ENCODE measurements around the gene AKAP4.

Gene AKAP4, protein sequence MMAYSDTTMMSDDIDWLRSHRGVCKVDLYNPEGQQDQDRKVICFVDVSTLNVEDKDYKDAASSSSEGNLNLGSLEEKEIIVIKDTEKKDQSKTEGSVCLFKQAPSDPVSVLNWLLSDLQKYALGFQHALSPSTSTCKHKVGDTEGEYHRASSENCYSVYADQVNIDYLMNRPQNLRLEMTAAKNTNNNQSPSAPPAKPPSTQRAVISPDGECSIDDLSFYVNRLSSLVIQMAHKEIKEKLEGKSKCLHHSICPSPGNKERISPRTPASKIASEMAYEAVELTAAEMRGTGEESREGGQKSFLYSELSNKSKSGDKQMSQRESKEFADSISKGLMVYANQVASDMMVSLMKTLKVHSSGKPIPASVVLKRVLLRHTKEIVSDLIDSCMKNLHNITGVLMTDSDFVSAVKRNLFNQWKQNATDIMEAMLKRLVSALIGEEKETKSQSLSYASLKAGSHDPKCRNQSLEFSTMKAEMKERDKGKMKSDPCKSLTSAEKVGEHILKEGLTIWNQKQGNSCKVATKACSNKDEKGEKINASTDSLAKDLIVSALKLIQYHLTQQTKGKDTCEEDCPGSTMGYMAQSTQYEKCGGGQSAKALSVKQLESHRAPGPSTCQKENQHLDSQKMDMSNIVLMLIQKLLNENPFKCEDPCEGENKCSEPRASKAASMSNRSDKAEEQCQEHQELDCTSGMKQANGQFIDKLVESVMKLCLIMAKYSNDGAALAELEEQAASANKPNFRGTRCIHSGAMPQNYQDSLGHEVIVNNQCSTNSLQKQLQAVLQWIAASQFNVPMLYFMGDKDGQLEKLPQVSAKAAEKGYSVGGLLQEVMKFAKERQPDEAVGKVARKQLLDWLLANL

DNA sequence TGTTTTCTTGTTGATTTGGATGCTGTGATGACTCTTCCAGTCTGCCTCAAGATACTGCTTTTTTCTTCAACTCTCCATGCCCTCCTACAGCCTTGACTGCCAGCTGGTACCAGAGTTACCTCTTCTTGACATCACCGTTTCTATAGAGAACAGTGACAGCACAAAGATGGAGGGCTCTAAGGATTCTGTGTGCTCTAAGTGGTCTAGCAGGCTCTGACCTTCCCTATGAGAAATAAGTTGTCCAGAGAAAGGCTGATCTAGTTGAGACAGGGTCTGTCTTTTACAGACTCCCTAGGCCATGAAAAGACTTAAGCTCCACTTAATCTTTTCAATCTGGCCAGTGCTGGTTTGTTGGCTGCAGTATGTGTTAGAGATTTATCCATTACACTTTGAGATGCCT, at the start of gene AKAP4:
Gene AKAP4 (minus strand): TSS at position 101 of the 400 bp plus-strand sequence. CDS start 118 bp downstream, outside the sequence.
- FAIRE-seq, result no peak

DNA sequence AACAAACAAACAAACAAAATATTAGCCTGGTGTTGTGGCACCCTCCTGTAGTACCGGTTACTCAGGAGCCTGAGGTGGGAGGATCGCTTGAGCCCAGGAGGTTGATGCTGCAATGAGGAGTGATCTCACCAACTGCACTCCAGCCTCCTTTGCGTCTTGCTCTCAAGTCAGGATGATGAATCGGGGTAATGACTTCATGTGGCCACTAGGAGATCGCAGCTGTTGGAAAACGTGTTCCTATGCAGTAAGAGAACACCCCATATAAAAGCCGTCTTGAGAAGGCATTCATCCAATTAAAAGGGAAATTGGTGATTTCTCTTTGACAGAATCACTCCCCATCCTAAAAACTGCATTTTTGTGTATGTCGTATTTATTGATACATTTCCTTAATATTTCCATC, 10.7 kb upstream of the AKAP4 start:
- FAIRE-seq, result no peak

DNA sequence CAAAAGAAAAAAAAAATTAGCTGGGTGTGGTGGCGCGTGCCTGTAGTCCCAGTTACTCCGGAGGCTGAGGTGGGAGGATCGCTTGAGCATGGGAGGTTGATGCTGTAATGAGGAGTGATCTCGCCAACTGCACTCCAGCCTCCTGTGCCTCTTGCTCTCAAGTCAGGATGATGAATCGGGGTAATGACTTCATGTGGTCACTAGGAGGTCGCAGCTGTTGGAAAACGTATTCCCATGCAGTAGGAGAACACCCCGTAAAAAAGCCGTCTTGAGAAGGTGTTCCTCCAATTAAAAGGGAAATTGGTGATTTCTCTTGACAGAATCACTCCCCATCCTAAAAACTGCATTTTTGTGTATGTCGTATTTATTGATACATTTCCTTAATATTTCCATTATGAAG, 5.9 kb upstream of the AKAP4 start:
- no peak for FAIRE-seq

DNA sequence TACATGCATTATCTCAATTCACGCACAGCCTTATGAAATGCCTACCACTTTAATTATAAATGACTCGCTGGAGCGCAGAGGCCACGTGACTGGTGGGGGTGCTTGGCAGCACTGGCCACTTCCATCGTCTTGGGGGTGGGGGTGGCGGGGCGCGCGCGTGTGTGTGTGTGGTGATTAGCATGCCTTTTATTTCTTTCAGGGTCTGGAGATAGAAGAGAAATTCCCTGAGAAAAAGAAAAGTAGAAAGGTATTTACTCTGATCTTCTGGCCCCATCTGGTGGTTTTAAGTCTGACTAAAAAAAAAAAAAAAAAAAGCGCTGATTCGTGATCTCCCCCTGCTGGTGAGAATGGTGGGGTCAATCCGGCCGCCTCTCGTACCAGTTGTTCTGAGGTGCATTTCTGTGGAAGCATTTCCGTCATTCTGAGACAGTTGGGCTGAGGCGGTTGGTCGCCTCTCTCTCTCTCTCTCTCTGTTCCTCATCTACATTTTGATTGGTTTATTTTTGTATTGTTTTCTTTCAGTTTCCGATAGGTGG, 3.6 kb upstream of the AKAP4 start, which contains the start of gene CCNB3:
Gene CCNB3 (plus strand): TSS at position 402 of the 536 bp plus-strand sequence. CDS start 80,399 bp downstream, outside the sequence.
- no peak for FAIRE-seq

DNA sequence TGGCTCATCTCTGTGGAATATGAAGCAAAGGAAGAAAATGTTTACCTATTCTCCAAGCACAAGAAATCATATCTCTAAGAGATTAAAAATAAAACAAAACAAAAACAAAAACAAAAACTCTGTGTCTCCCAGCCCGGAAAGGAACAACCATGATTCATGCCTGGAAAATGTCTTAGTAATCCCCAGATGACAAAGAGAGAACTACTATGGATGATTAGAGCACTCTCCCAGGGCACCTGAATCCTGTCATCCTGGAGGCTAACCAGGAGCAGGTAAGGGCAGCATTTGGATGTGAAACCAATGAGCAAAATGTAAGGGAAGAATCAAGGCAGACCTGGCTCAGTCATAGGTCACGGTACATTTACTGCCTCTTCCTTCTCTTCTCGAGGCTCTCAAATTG, 1.7 kb upstream of the AKAP4 start:
- FAIRE-seq, result no peak

DNA sequence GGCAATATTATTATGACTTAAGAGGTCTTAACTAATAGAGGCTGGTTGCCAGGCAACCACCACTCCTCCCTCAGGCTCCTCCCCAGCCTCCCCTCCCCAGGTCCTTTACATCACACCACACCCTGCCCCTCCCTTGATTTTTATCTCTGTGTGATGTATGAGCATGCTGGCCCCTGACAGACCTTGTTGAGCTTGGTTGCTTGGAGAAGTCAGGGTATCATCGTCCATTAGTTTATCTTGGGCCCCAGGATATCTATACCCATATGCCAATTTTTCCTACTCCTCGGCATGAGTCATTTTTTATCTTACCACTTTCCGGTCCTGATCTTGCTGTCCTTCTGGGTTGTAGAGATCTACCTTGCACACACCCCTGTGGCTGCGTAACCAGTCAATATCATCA, 2.5 kb downstream of the AKAP4 start:
- no peak for FAIRE-seq

DNA sequence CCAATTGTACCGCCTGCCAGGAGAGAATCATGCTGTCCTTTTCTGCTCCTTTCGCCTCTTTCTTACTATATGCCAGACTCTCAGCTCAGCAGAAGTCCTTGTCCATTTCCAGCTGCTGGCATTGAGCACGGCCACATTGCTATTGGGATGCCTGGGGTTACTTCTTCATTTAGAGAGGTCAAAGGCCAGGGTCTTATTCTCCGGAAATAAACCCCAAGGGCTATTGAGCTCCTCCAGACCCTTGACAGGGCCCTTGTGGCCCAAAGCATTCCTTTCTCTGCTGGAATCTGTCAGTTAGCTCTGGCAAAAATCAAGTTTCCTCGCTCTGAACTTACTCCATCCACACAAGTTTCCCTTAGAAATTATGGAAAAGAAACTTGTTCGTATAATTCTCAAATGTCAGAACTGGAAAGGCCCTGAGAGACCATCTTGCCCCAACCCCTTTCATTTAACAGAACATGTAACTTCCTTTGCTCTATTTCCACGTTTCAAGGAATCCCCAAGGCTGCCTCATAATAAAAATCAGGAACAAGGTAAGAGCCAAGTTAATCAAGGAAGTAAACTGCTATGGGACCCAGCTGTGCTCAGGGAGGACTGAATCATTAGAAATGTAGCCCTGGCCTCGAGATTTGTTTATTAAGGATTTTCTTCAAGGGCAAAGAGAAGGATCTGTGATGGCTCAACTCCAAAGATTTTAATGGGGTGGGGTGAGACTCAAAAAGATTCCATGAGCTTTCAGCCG, 11.8 kb downstream of the AKAP4 start:
- peak; percentile 24 for FAIRE-seq

DNA sequence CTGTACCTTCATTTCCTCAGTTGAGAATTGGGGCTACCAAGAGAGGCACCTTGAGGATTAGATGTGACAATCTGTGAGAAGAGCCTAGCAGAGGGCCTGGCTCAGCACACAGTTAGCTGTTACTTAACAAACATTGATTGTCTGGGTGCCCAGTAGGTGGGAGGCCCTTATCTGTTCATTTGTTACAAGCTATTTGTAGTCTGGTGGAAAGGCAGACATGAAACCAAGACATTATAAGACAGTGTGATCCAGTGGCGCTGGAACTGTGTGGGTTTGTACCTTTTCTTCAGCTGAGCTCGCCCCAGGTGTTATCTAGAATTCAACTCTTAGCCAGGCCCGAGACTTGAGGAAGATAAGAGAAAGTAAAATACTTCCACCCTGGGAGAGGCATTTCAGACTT, 16.9 kb downstream of the AKAP4 start:
- no peak for FAIRE-seq

DNA sequence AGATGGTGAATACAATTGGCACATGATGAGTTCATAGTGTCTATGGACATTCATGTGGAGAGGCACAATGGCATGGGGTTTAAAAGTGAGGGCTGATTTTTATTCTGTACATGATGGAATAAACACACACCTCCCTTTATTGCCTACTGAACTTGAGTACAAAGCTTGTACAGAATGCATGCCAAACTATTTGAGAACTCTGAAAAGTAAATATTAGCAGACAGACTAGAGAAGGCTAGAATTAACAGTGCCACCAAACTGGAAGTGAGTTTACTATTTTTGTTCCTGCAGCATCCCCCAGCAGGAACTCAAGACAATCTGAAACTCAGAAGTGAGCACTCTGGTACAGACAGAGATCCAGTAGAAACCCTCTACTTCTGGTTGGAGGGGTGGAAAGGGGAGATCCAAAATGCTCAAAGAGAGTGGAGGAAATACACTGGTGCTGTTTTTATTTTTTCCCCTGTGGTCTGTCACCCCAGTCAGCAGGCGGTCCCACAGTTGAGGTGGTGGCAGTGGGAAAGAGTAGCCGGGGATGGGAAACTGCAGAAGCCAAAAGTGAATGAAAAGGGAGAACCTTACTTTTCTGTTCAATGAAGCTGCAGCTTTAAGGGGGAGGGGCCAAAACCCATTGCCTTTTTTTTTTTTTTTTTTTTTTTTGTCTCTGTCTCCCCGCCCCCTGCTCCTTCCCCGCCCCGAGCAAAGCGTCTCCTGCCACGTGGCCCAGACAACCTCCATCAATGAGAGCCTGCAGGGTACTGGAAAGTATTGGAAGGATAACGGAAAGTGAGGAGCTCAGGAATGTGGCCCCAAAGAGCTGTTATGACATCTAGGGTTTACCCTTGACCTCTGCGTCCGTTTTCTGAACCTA, 20.5 kb downstream of the AKAP4 start:
- no peak for FAIRE-seq

DNA sequence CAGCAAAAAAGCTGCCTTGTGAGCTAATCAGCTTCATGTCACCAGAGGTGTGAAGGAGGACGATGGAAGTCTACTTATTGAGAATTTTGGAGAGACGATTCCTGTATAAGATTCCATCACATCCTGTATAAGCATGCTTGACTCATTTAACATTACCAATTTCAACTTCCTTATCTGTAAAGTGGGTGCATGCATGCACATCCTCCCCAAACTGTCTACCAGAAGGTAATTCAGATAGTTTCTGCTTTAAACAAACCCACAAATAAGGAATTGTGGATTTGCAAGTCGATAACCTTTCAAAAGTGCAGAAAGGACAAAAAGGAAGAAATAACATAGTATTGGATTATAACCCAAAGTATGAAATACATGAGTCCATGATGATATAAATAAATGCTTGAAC, 31.1 kb downstream of the AKAP4 start:
- no peak for FAIRE-seq

DNA sequence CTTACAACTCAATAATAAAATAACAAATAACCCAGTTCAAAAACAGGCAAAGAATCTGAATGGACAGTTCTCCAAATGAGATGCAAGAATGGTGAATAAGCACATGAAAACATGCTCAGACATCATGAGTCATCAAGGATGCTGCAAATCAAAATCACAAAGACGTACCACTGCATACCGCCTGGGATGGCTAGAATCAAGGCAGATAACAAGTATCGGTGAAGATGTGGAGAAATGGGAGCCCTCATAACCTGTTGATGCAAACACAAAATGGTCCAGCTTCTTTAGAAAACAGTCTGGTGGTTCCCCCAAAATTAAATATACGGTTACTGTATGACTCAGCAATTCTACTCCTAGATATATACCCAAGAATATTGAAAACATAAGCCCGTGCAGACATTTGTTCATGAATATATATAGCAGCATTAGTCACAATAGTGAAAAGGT, 32.5 kb downstream of the AKAP4 start:
- FAIRE-seq, result no peak

DNA sequence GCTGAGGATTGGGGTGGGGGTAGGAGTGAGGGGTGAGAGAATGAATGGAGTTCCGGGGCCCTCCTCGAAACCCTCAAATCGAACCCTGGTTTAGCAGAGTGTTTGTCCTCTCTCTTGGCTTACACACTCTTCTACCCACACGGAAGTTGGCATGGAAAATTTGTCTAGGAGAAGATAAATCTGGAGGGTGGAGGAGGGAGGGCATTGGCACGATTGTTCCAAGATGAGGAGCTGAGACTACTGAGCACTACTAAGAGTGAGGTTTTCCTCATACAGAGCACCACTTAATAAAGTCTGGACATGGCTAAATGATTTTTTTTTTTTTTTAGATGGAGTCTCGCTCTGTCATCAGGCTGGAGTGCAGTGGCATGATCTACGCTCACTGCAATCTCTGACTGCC, 33.4 kb downstream of the AKAP4 start:
- no peak for FAIRE-seq

DNA sequence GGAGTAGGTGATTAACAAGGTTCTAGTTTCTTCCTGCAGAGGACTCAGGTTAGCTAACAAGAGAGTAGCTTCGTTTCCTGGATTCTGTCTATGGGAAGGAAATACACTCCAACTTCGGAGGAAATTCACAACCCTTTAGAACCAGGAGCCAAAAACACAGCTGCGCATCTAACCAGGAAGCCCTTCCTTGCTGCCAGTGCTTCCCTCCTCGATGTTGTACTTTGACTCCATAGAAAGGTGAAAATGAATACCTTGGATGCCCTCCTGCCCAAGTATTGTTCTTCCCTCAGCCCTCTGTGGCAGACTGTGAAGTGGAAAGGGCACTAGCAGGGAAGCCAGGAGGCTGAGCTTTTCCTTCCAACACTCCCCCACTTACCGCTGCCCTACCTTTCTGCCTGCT, 35.1 kb downstream of the AKAP4 start:
- FAIRE-seq, result no peak

DNA sequence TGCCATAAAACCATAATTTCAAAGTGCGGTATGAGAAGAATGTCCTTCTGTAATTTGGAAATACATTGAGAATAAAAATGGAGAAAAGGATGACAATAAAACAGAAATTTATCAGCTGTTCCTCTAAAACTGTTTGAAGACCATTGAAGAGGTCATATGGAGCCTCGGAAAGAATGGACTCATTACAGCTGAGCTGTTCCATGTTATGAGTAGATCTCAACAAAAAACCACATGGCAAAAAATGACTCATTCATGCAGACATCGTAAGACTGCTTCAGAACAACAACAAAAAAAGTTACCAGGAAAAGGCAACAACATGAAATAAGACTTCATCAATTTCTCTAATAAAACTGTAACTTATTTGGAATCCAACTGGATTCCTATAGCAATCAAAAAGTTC, 39.7 kb downstream of the AKAP4 start:
- FAIRE-seq, result peak; percentile 75

DNA sequence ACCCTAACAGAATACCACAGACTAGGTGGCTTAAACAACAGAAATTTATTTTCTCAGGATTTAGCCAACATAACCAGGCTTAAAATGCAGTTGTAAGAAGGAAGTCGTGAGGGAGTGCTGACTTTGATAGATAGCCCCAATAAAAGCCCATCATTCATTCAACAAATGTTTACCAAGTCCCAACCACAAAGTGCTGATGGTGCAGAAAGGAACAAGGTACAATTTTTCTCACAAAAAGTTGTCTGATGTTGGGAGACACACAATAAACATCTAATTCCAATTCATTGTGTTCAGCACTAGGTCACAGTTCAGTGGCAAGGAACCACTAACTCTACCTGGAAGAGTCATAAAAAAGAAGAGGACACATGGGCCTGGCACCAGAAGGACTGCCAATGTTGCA, 42.2 kb downstream of the AKAP4 start:
- no peak for FAIRE-seq

DNA sequence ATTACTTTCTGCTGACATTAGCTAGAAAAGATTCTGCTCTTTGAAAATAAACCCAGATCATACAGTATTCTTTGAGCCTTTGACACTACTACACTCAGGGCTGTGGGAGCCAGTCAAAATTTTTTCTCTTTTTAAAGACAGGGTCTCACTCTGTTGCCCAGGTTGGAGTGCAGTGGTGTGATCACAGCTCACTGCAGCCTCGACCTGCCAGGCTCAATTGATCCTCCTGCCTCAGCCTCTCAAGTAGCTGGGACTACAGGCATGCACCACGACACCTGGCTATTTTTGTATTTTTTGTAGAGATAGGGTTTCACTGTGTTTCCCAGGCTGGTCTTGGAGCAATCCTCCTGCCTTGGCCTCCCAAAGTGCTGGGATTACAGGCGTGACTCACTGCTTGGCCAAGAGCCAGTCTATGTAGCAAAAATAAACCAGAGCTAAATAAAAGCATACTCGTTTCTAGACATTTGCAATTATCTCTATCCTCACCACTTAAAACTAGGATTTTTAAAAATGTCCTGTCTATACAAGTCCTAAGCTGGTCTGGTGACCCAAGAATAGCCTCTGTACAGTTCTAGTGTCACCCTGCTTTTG, 43.2 kb downstream of the AKAP4 start:
- no peak for FAIRE-seq

DNA sequence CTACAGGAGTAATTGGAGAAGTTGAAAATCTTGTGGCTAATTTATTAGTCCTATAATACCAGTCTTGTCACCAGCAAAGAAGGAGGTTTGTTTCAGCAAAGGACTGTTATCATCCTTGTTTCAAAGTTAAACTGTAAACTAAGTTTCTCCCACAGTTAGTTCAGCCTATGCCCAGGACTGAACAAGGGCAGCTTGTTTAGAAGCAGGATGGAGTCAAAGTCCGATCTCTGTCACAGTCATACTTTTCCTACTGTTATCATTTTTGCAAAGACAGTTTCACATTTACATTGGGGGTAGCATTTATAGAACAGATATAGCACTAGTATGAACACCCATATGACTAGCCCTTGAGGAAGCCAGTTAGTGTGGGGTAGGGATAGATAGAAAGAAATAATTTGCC, 46.4 kb downstream of the AKAP4 start:
- FAIRE-seq, result peak; percentile 21

DNA sequence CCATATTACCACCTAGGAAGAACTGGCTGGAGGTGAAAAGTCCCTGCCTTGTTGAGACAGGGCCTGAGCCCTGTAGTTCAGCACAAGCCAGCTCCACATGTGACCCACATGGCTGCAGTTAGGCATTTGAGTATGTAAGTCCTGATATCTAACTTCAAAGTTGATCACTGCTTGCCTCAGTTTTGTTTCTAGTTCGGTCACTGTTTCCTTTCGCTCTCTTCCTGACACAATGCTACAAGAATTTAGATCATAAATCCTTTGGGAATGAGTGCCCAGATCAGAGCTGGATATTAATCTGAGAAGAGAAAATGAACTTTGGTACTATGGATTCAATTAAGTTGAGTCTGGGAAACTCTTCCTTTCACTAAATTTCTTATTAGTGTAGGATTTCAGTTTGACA, 48.4 kb downstream of the AKAP4 start:
- no peak for FAIRE-seq

DNA sequence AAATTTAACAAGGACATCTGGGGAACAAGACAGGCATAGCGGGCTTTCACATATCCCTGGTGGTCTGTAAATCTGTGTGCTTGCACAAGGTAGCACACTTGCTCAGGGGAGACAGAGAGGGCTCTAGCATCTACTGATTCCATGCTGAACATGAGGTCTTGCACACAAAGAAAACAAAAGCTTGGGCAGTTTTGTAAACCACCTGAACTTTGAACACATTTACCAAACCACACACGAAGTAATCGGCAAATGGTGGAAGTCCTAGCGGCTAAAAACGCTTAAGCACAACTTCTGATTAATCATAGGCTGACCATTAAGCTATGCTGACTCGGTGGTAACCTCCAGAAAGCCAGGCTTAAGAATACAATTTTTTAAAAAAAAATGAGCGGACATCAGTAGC, 52.8 kb downstream of the AKAP4 start:
- FAIRE-seq, result no peak

All from colon (tissue), 2 donors.